Duodenal mucosa (tissue), 2 donors: Measurements from ENCODE around the gene DOK5.

Source experiments
- H3K27ac ChIP-seq: one replicate; pipeline ENCODE4 v1.7.0; 2013; ENCODE audit warnings: low read depth, low read length
- H3K27me3 ChIP-seq, 2 donors: one replicate each; pipeline ENCODE4 v1.7.0; 2013; ENCODE audit warnings: low read length in 2 of 2, control low read depth in 1 of 2; ENCODE audit not compliant: insufficient read depth in 2 of 2, control insufficient read depth in 1 of 2
- H3K36me3 ChIP-seq, 2 donors: one replicate each; pipeline ENCODE4 v1.7.0; 2013; ENCODE audit warnings: low read length in 2 of 2, control low read depth in 1 of 2; ENCODE audit not compliant: insufficient read depth in 2 of 2, control insufficient read depth in 1 of 2
- H3K4me1 ChIP-seq, 2 donors: one replicate each; pipeline ENCODE4 v1.7.0; 2013; ENCODE audit warnings: low read length in 2 of 2, control low read depth in 1 of 2; ENCODE audit not compliant: insufficient read depth in 2 of 2, control insufficient read depth in 1 of 2
- H3K4me3 ChIP-seq, 2 donors: one replicate each; pipeline ENCODE4 v1.7.0; 2013; ENCODE audit warnings: low read length in 2 of 2, low read depth in 1 of 2
- H3K9ac ChIP-seq, 2 donors: one replicate each; pipeline ENCODE4 v1.7.0; 2013; ENCODE audit warnings: low read length in 2 of 2, low read depth in 1 of 2
- H3K9me3 ChIP-seq, 2 donors: one replicate each; pipeline ENCODE4 v1.7.0; 2013; ENCODE audit warnings: low read length in 2 of 2, control low read depth in 1 of 2; ENCODE audit not compliant: control insufficient read depth in 1 of 2

The DOK5 gene

DNA sequence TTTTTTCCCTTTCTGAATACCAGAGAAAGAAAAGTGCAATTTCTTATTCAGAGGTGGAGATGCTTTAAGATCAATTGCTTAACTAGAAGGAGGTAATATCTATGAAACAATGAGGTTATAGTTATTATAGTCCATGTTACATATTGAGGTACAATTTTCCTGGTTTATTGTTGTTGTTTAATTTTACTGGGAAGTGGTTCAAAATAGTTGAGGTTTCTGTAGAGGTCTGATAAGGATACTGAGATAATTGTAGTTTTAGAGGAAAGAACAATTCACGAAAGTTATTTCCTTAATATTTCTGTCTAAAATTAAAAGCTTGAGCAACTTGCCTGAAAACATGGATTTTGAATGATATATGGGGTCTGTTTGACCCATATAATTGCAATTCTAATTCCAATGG, 51.4 kb downstream of the DOK5 start:
- Histone ChIP-seq H3K27ac (no peak overlapping the region), H3K4me3 (no peak overlapping the region), H3K27me3 (no peaks in the 10 kb centered on the region), H3K36me3 (no peaks in the 10 kb centered on the region), H3K9ac (no peak overlapping the region), H3K4me1 (no peaks in the 10 kb centered on the region), H3K9me3 (no peaks in the 10 kb centered on the region)

DNA sequence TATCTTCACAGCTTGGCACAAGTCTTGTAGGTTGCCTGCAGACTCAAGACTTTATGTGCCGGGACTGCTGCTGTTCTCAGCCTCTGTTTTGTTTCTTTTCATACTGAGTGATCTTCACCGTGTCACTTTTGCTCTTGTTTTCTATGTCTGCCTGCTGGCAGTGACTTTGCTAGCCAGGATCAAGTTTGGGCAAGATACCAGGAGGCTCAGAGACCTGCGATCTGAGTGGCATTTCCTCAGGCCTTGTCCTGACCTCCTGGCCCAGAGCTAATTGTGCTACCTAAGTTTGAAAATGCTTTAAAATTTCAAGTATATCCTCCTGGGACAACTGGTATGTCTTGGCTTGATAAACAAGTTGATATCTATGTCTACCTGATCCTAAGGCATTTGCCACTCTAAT, 57.2 kb downstream of the DOK5 start:
- H3K9ac ChIP-seq = no peak overlapping the region
- H3K27me3 ChIP-seq = no peaks in the 10 kb centered on the region
- H3K4me3 ChIP-seq = no peak overlapping the region
- H3K4me1 ChIP-seq = no peaks in the 10 kb centered on the region
- no peak overlapping the region for H3K27ac ChIP-seq
- no peaks in the 10 kb centered on the region for H3K36me3 ChIP-seq
- no peaks in the 10 kb centered on the region for H3K9me3 ChIP-seq

DNA sequence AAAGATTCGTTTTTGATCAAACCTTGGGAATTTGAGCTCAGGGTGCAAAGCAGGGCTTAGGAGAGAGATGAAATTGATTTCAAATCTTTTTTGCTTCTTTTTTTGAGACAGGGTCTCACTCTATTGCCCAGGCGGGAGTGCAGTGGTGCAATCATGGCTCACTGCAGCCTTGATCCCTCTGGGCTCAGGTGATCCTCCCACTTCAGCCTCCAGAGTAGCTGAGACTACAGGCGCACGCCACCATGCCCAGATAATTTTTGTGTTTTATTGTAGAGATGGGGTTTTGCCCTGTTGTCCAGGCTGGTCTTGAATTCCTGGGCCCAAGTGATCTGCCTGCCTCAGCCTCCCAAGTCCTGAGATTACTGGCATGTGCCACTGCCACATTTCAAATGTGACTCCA, 58.7 kb downstream of the DOK5 start:
- Histone ChIP-seq H3K4me3 (no peak overlapping the region), H3K27ac (no peak overlapping the region), H3K4me1 (no peaks in the 10 kb centered on the region), H3K9ac (no peak overlapping the region), H3K9me3 (peaks cover 0 to 3% of the 10 kb centered on the region in 2 donors), H3K27me3 (no peaks in the 10 kb centered on the region), H3K36me3 (no peaks in the 10 kb centered on the region)

DNA sequence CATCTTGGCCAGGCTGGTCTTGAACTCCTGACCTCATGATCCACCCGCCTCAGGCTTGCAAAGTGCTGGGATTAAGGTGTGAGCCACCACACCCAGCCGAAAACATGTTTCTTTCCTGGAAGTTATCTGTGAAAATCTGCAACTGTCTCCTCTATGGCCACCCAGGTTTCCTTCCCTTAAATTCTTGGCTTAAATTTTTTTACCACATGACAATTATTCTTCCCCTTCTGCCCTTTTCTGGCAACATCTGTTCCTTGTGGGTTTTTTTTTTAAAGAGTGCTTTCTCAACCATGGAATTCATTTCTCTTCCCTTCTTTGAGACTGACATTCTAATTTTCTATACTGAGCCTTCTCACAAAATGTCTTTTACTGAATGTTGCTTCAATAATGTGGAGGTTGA, 59.6 kb downstream of the DOK5 start:
- no peaks in the 10 kb centered on the region for H3K27me3 ChIP-seq
- H3K4me3 ChIP-seq = no peak overlapping the region
- H3K4me1 ChIP-seq = no peaks in the 10 kb centered on the region
- H3K27ac ChIP-seq = no peak overlapping the region
- peaks cover 0 to 3% of the 10 kb centered on the region in 2 donors for H3K9me3 ChIP-seq
- no peaks in the 10 kb centered on the region for H3K36me3 ChIP-seq
- no peak overlapping the region for H3K9ac ChIP-seq

DNA sequence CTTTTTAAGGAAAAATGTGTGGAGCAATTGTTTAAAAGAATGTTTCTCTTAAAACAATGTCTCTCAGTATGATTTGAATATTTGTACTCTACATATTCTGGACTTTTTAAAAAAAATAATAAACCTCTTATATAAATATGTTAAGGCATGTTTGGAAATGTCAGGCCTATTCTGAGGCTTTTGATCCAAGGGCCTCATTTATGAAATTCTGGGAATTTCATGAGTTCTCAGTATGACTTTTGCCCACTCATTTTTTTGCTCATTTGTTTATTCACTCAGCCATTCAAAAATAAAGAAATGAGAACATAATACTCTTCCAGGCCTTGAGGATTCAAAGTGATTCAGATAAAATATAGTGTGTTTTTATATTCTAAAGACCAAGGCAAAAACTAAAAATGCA, 60.4 kb downstream of the DOK5 start:
- Histone ChIP-seq H3K27ac (no peak overlapping the region), H3K4me3 (no peak overlapping the region), H3K9ac (no peak overlapping the region), H3K36me3 (no peaks in the 10 kb centered on the region), H3K4me1 (no peaks in the 10 kb centered on the region), H3K27me3 (no peaks in the 10 kb centered on the region), H3K9me3 (peaks cover 0 to 3% of the 10 kb centered on the region in 2 donors)

DNA sequence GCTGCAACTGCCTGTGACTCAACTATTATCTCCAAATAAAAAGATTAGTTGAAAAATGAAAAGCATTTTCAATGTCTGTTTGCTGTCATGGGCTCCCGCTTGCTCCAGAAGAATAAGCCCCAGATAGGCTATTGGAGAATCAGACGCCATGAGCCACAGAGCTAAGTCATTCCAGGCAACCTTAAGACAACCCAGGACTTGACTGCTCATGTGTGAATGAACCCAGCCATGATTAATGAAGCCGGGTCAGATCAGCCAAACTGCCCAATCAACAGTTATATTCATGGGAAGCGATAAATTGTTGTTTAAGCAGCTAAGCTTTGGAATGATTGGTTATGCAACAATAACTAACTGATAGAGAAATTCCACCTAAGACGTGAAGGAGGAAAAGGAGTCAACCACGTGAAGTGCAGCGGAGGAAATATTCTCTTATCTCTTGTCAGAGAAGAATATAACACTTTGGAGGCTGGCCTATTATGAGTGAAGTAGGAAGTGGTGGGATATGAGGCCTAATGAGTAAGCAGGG, 64.2 kb downstream of the DOK5 start:
- Histone ChIP-seq H3K9ac (no peak overlapping the region), H3K4me3 (no peak overlapping the region), H3K27ac (no peak overlapping the region), H3K27me3 (no peaks in the 10 kb centered on the region), H3K9me3 (peaks cover 0 to 3% of the 10 kb centered on the region in 2 donors), H3K36me3 (no peaks in the 10 kb centered on the region), H3K4me1 (no peaks in the 10 kb centered on the region)

DNA sequence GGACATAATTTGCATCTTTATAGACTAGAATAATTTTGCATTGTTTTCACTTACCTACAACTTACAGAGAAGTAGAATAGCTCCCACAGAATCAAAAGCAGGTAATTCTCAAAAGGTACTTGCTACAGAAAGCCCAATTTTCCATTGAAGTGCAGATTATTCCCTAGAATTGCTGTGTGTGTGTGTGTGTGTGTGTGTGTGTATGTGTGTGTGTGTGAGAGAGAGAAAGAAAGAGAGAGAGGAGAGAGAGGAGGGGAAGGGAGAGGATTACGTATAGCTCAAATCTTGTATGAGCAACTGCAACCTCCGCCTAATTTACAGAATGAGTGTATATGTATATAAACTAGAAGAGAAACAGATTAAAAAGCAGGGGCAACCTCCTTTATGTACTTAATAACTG, 68.0 kb downstream of the DOK5 start:
- no peak overlapping the region for H3K9ac ChIP-seq
- H3K4me3 ChIP-seq = no peak overlapping the region
- H3K4me1 ChIP-seq = no peaks in the 10 kb centered on the region
- no peaks in the 10 kb centered on the region for H3K36me3 ChIP-seq
- no peak overlapping the region for H3K27ac ChIP-seq
- H3K27me3 ChIP-seq = no peaks in the 10 kb centered on the region
- peaks cover 0 to 3% of the 10 kb centered on the region in 2 donors for H3K9me3 ChIP-seq

DNA sequence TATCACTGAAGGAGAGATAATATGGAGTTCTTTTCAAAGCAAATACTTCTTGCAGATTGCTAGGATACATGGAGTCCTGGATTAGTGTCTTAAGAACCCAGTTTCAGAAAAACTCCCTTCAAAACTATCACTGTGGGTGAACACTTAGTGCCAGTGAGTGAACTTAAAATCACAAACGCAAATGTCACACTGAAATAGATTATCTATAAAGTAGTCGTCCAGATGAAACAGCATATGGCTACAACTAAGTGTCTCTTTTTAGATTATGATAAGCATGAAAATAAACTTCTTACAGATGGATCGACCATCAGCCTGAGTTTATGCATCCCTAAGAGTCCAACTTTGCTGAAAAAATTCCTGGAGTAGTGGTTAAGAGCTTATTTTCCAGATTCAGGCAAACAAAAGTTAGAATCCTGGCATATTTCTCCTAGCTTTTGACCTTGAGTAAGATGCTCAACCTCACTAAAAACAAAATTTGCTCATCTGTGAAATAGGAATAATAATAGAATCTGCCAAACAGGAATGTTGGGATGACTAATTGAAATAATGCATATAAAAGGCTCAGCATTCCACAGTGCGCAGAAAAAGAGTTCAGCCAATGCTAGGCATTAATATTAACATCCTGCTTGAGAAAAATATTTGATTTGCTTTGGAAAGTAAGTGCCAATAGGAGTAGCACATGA, 70.4 kb downstream of the DOK5 start:
- H3K4me1 ChIP-seq = no peaks in the 10 kb centered on the region
- no peaks in the 10 kb centered on the region for H3K36me3 ChIP-seq
- no peaks in the 10 kb centered on the region for H3K27me3 ChIP-seq
- H3K9me3 ChIP-seq = no peaks in the 10 kb centered on the region
- no peak overlapping the region for H3K27ac ChIP-seq
- H3K4me3 ChIP-seq = no peak overlapping the region
- H3K9ac ChIP-seq = no peak overlapping the region

DNA sequence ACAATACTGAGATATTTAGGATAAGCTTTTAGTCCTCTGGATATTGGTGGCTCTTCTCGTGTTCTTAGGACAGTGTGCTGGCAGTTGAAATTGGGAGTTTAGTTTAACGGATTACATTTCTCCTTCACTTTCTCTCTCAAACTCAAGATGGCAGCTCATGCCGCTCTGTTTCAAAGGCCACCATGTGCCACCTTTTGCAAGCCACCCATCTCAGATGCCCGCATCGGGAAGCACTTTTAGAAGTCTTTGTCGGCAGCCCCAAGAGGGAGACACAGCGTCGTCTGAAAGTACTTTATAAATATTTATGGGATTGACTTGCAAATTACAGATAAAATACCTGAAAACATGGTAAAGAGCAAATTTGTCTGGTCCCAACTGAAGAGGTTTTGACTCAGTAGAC, 73.5 kb downstream of the DOK5 start:
- no peaks in the 10 kb centered on the region for H3K36me3 ChIP-seq
- H3K4me3 ChIP-seq = no peak overlapping the region
- no peaks in the 10 kb centered on the region for H3K27me3 ChIP-seq

DNA sequence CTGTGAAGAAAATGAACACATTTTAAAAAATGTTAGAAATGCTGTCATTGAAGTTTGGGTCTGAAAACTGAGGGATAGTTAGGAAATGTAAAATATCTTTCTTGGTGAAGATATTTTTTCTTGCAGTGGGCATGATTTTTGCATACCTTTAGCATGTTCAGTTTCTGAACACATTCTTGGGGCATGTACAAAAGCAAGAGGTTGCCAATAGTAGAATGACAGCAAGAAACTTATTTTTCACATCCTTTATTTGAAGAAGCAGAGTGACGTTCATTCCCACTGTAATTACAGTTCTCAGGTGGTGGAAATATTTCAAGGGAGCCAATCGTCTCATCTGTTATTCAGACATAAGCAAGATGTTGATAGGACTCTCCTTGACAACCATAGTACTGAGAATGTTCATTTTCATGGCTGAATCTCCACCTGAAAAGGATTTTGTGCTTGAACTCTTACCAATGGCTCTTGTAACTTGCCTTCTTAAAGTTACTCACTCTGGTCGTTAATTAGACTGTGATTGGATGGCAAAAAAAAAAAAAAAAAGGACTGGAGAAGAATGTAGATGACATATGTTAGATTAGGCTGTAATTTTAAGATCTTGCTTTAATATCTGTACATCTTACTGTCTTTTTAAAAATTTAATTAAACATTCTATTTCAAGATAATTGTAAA, 74.4 kb downstream of the DOK5 start:
- H3K9me3 ChIP-seq = no peaks in the 10 kb centered on the region
- no peak overlapping the region for H3K27ac ChIP-seq
- no peak overlapping the region for H3K9ac ChIP-seq
- H3K27me3 ChIP-seq = no peaks in the 10 kb centered on the region
- no peaks in the 10 kb centered on the region for H3K36me3 ChIP-seq
- H3K4me3 ChIP-seq = no peak overlapping the region
- H3K4me1 ChIP-seq = no peaks in the 10 kb centered on the region

More for the DNA sequence above, 73.5 kb downstream of the DOK5 start:
- Histone ChIP-seq H3K9ac (no peak overlapping the region), H3K27ac (no peak overlapping the region), H3K9me3 (no peaks in the 10 kb centered on the region), H3K4me1 (no peaks in the 10 kb centered on the region)
